GM12878 (cell line): ENCODE measurements around the gene LMCD1.

Experiments used
- CHD2 ChIP-seq: IDR thresholded peaks from 2 replicates; pipeline ENCODE4 v1.6.1; 2011; ENCODE audit warnings: low read depth, low read length, improper control_type of control experiment, borderline replicate concordance
- CHD4 ChIP-seq: fragments of 200-600 bp; sonication (generic); IDR thresholded peaks from 2 replicates; pipeline ENCODE4 v1.6.1; 2016; ENCODE audit warnings: mild to moderate bottlenecking
- EED ChIP-seq: sonication (generic); IDR thresholded peaks from 2 replicates; pipeline ENCODE4 v1.6.1; 2016; ENCODE audit warnings: antibody characterized with exemption, low read depth
- KDM1A ChIP-seq: fragments of 200-600 bp; sonication (generic); IDR thresholded peaks from 2 replicates; pipeline ENCODE4 v1.6.1; 2016; ENCODE audit warnings: borderline replicate concordance
- NFYA ChIP-seq: IDR thresholded peaks from 2 replicates; pipeline ENCODE4 v1.6.1; 2011; ENCODE audit warnings: low read depth, mild to moderate bottlenecking, low read length, improper control_type of control experiment, borderline replicate concordance
- POLR2A ChIP-seq: IDR thresholded peaks from 2 replicates; pipeline ENCODE4 v1.6.1; 2011; ENCODE audit warnings: low read depth, mild to moderate bottlenecking, low read length
- POLR2AphosphoS2 ChIP-seq: IDR thresholded peaks from 2 replicates; pipeline ENCODE4 v1.6.1; 2011; ENCODE audit warnings: low read depth, mild to moderate bottlenecking, low read length, improper control_type of control experiment, moderate library complexity
- TAF1 ChIP-seq: IDR thresholded peaks from 2 replicates; pipeline ENCODE4 v1.6.1; 2011; ENCODE audit warnings: mild to moderate bottlenecking, low read depth, low read length, borderline replicate concordance
- TF ChIP-seq, protein P1 (sequence below), 3 experiments: IDR thresholded peaks in 2 of 3; conservative IDR thresholded peaks in 1 of 3; 2 replicates each; pipeline ENCODE4 v1.5.1; 2011; ENCODE audit warnings: low read depth in 3 of 3, low read length in 3 of 3, mild to moderate bottlenecking in 3 of 3, control low read depth in 2 of 3, moderate library complexity in 2 of 3, inconsistent platforms in 1 of 3, mixed read lengths in 1 of 3; ENCODE audit not compliant: control insufficient read depth in 2 of 3, insufficient read depth in 1 of 3; ENCODE audit errors: extremely low read depth in 1 of 3
- TF ChIP-seq, protein P2 (sequence below): IDR thresholded peaks from 2 replicates; pipeline ENCODE4 v1.6.1; 2012; ENCODE audit warnings: mild to moderate bottlenecking, low read depth, low read length

GRCh38 chr3:8621872-8622271, 120.2 kb downstream of the LMCD1 start:
- TF ChIP-seq, protein P1, sequence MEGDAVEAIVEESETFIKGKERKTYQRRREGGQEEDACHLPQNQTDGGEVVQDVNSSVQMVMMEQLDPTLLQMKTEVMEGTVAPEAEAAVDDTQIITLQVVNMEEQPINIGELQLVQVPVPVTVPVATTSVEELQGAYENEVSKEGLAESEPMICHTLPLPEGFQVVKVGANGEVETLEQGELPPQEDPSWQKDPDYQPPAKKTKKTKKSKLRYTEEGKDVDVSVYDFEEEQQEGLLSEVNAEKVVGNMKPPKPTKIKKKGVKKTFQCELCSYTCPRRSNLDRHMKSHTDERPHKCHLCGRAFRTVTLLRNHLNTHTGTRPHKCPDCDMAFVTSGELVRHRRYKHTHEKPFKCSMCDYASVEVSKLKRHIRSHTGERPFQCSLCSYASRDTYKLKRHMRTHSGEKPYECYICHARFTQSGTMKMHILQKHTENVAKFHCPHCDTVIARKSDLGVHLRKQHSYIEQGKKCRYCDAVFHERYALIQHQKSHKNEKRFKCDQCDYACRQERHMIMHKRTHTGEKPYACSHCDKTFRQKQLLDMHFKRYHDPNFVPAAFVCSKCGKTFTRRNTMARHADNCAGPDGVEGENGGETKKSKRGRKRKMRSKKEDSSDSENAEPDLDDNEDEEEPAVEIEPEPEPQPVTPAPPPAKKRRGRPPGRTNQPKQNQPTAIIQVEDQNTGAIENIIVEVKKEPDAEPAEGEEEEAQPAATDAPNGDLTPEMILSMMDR (IDR thresholded peaks at IDR 0.05 in 2 of 3, conservative IDR thresholded peaks at IDR 0.05 in 1 of 3; ENCODE audit: control insufficient read depth in 2 of 3, extremely low read depth in 1 of 3, insufficient read depth in 1 of 3, low read depth in 3 of 3, low read length in 3 of 3) = no peak
- TF ChIP-seq KDM1A = no peak
- TF ChIP-seq CHD2 = no peak
- no peak for TF ChIP-seq NFYA
- TF ChIP-seq TAF1 = no peak
- TF ChIP-seq CHD4 = no peak
- no peak for TF ChIP-seq POLR2A
- TF ChIP-seq, protein P2, sequence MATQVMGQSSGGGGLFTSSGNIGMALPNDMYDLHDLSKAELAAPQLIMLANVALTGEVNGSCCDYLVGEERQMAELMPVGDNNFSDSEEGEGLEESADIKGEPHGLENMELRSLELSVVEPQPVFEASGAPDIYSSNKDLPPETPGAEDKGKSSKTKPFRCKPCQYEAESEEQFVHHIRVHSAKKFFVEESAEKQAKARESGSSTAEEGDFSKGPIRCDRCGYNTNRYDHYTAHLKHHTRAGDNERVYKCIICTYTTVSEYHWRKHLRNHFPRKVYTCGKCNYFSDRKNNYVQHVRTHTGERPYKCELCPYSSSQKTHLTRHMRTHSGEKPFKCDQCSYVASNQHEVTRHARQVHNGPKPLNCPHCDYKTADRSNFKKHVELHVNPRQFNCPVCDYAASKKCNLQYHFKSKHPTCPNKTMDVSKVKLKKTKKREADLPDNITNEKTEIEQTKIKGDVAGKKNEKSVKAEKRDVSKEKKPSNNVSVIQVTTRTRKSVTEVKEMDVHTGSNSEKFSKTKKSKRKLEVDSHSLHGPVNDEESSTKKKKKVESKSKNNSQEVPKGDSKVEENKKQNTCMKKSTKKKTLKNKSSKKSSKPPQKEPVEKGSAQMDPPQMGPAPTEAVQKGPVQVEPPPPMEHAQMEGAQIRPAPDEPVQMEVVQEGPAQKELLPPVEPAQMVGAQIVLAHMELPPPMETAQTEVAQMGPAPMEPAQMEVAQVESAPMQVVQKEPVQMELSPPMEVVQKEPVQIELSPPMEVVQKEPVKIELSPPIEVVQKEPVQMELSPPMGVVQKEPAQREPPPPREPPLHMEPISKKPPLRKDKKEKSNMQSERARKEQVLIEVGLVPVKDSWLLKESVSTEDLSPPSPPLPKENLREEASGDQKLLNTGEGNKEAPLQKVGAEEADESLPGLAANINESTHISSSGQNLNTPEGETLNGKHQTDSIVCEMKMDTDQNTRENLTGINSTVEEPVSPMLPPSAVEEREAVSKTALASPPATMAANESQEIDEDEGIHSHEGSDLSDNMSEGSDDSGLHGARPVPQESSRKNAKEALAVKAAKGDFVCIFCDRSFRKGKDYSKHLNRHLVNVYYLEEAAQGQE = no peak
- TF ChIP-seq EED = no peak
- TF ChIP-seq POLR2AphosphoS2 = no peak
